ENCODE data around the gene STRBP.

GRCh38 chr9:123174079-123174478 lies 94.3 kb downstream of the STRBP start:
- TF ChIP-seq CTCF (IDR thresholded peaks at IDR 0.05): no peak
- TF ChIP-seq POLR2A (IDR thresholded peaks at IDR 0.05): no peak
